BLaER1 (cell line): ENCODE data around the gene HIVEP3.
"Not testable (repeated sequence)": the region's sequence is repeated elsewhere in the genome, so short reads cannot be mapped to it uniquely, and the experiment has no call there.

ENCODE experiments used
- H3K27ac ChIP-seq: shearing (Covaris generic); formaldehyde crosslinking; 2 replicates; pipeline ENCODE4 v1.8.1; 2022
- H3K27me3 ChIP-seq: shearing (Covaris generic); formaldehyde crosslinking; 2 replicates; pipeline ENCODE4 v1.8.1; 2022
- H3K36me3 ChIP-seq: shearing (Covaris generic); formaldehyde crosslinking; 2 replicates; pipeline ENCODE4 v1.8.1; 2022
- H3K4me1 ChIP-seq: shearing (Covaris generic); formaldehyde crosslinking; 2 replicates; pipeline ENCODE4 v1.8.1; 2022
- H3K4me2 ChIP-seq: shearing (Covaris generic); formaldehyde crosslinking; 2 replicates; pipeline ENCODE4 v1.8.1; 2022
- H3K4me3 ChIP-seq: shearing (Covaris generic); formaldehyde crosslinking; 2 replicates; pipeline ENCODE4 v1.8.1; 2022
- H3K9ac ChIP-seq: shearing (Covaris generic); formaldehyde crosslinking; 2 replicates; pipeline ENCODE4 v1.8.1; 2022
- H3K9me3 ChIP-seq: shearing (Covaris generic); formaldehyde crosslinking; 2 replicates; pipeline ENCODE4 v1.8.1; 2022
- H4K20me1 ChIP-seq: shearing (Covaris generic); formaldehyde crosslinking; 2 replicates; pipeline ENCODE4 v1.8.1; 2022
- Cebpa-rat ChIP-seq: shearing (Covaris generic); IDR thresholded peaks from 2 replicates; pipeline ENCODE4 v1.8.1; 2022

The HIVEP3 gene

GRCh38 chr1:41566274-41566885 is 352.3 kb downstream of the HIVEP3 start:
- Histone ChIP-seq H3K27me3 (no peaks in the 10 kb centered on the region), H3K36me3 (no peaks in the 10 kb centered on the region), H3K27ac (no peak overlapping the region), H3K4me3 (no peak overlapping the region), H3K9me3 (no peaks in the 10 kb centered on the region), H3K9ac (no peak overlapping the region), H3K4me1 (peaks cover 24% of the 10 kb centered on the region), H4K20me1 (no peaks in the 10 kb centered on the region), H3K4me2 (peak overlapping the region; percentile 41)
- TF ChIP-seq Cebpa-rat: no peak

DNA sequence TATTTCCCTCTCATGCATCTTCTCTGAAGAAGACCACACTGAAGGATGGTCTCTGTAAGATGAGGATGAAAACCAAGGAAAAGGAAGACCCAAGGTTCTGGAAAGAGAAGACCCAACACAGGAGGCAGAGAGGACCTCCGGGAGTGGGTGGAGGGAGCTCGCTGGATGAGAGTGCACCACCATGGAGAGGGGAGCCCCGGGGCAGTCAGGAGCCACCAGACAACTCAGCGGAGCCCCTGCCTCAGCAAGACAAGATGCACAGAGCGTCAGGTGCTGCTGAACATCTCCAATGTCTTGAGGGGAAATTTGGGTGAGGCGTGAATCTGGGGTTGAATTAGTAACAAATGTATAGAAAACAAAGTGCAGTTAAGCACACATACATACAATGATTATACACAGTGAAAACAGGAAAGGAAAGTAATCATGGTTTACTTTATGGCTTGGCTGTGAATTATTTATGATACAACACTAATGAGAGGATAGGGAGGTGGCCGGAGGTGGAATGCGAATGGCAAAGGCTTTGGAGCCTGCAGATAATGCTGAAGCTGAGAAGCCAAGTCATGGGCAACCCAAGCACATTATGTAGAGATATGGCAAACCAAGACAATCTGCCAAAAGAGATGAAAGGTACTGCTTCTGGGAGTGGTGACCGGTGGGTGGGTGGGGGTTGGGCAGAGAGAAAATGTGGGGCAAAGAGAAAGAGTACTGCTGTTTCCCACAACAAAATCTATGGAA is 353.8 kb downstream of the HIVEP3 start:
- Histone ChIP-seq H3K4me2 (no peak overlapping the region), H3K27ac (no peak overlapping the region), H3K9ac (no peak overlapping the region), H3K36me3 (no peaks in the 10 kb centered on the region), H3K9me3 (no peaks in the 10 kb centered on the region), H3K4me1 (peaks cover 24% of the 10 kb centered on the region), H3K4me3 (no peak overlapping the region), H4K20me1 (no peaks in the 10 kb centered on the region), H3K27me3 (no peaks in the 10 kb centered on the region)
- no peak for TF ChIP-seq Cebpa-rat

GRCh38 chr1:41562328-41562727 is 356.4 kb downstream of the HIVEP3 start:
- Histone ChIP-seq H3K4me1 (peaks cover 24% of the 10 kb centered on the region), H3K27ac (no peak overlapping the region), H4K20me1 (no peaks in the 10 kb centered on the region), H3K36me3 (no peaks in the 10 kb centered on the region), H3K9me3 (peaks cover under 1% of the 10 kb centered on the region; the same call in 1 of the 2 replicates), H3K4me3 (no peak overlapping the region), H3K27me3 (no peaks in the 10 kb centered on the region), H3K4me2 (no peak overlapping the region), H3K9ac (no peak overlapping the region)
- no peak for TF ChIP-seq Cebpa-rat

DNA sequence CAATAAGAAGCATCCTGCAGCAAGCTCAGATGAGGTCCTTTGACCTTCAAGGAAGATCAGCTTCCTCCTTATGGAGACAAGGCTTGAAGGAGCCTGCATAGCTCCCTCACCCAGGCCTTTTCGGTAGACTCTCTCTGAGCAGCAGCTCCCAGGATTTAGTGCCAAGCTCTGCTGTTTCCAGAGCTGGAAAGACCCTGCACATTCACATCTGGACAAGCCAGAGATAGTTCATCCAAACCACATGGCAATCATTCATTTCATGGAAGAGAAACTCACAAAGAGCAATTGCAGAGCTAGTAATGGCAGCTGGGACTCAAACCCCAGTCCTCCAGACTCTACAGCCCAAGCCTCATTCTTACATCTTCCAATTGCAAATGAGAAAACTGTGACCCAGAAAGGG is 357.8 kb downstream of the HIVEP3 start:
- TF ChIP-seq Cebpa-rat: no peak
- no peak overlapping the region for H3K9ac ChIP-seq
- H3K27ac ChIP-seq: no peak overlapping the region
- no peak overlapping the region for H3K4me2 ChIP-seq
- 0 out of 2 replicates have a peak, but pooled peaks cover under 1% of the 10 kb centered on the region for H3K36me3 ChIP-seq
- H3K4me3 ChIP-seq: no peak overlapping the region
- peaks cover 11% of the 10 kb centered on the region for H3K4me1 ChIP-seq
- H3K9me3 ChIP-seq: peaks cover 8% of the 10 kb centered on the region
- no peaks in the 10 kb centered on the region for H4K20me1 ChIP-seq
- H3K27me3 ChIP-seq: no peaks in the 10 kb centered on the region

- H3K9ac ChIP-seq: no peak overlapping the region
- no peaks in the 10 kb centered on the region for H3K27me3 ChIP-seq
- H3K27ac ChIP-seq: no peak overlapping the region
- no peak overlapping the region for H3K4me2 ChIP-seq
- H4K20me1 ChIP-seq: no peaks in the 10 kb centered on the region
- H3K9me3 ChIP-seq: peaks cover 8% of the 10 kb centered on the region
- H3K4me1 ChIP-seq: peaks cover 11% of the 10 kb centered on the region
- H3K36me3 ChIP-seq: 0 out of 2 replicates have a peak, but pooled peaks cover 5% of the 10 kb centered on the region
- no peak overlapping the region for H3K4me3 ChIP-seq
- no peak for TF ChIP-seq Cebpa-rat
These were observed 358.2 kb downstream of the HIVEP3 start for GRCh38 chr1:41560496-41560895.

GRCh38 chr1:41559331-41559730 is 359.4 kb downstream of the HIVEP3 start:
- H3K9ac ChIP-seq: no peak overlapping the region
- no peak overlapping the region for H3K27ac ChIP-seq
- no peaks in the 10 kb centered on the region for H4K20me1 ChIP-seq
- TF ChIP-seq Cebpa-rat: no peak
- peaks cover 11% of the 10 kb centered on the region for H3K4me1 ChIP-seq
- H3K4me3 ChIP-seq: no peak overlapping the region
- 0 out of 2 replicates have a peak, but pooled peaks cover 6% of the 10 kb centered on the region for H3K36me3 ChIP-seq
- H3K9me3 ChIP-seq: peaks cover 8% of the 10 kb centered on the region
- H3K27me3 ChIP-seq: no peaks in the 10 kb centered on the region
- no peak overlapping the region for H3K4me2 ChIP-seq

DNA sequence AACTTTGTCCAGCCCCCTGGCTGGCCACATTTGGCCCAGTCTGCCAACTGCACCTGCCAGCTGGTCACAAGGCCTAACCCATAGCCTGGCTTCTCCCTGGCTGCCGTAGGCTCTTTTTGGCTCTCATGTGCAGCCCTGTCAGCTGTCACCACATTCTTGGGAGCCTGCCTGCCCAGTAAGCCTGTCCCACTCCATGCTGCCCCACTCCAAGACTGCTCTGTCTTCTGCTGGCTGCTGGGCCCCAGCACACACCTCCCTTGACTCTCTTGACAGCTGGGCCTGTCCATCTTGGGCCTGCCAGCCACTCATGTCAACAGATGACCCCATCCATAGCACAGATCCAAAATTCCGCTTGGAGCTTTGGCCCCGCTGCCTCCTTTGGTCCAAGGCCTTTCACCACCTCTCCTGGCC is 360.0 kb downstream of the HIVEP3 start:
- no peaks in the 10 kb centered on the region for H3K27me3 ChIP-seq
- H3K9me3 ChIP-seq: peaks cover 8% of the 10 kb centered on the region
- H3K4me1 ChIP-seq: peaks cover 9% of the 10 kb centered on the region
- H3K4me2 ChIP-seq: no peak overlapping the region
- H4K20me1 ChIP-seq: no peaks in the 10 kb centered on the region
- H3K4me3 ChIP-seq: no peak overlapping the region
- 0 out of 2 replicates have a peak, but pooled peaks cover 6% of the 10 kb centered on the region for H3K36me3 ChIP-seq
- no peak overlapping the region for H3K9ac ChIP-seq
- no peak for TF ChIP-seq Cebpa-rat
- H3K27ac ChIP-seq: no peak overlapping the region

- no peak overlapping the region for H3K4me2 ChIP-seq
- no peaks in the 10 kb centered on the region for H4K20me1 ChIP-seq
- H3K9ac ChIP-seq: no peak overlapping the region
- no peaks in the 10 kb centered on the region for H3K27me3 ChIP-seq
- no peak for TF ChIP-seq Cebpa-rat
- peaks cover under 1% of the 10 kb centered on the region for H3K4me1 ChIP-seq
- H3K9me3 ChIP-seq: peaks cover 8% of the 10 kb centered on the region
- no peak overlapping the region for H3K4me3 ChIP-seq
- 0 out of 2 replicates have a peak, but pooled peaks cover 6% of the 10 kb centered on the region for H3K36me3 ChIP-seq
- no peak overlapping the region for H3K27ac ChIP-seq
These were observed 360.8 kb downstream of the HIVEP3 start for GRCh38 chr1:41557751-41558455.

- not testable (repeated sequence) for H3K4me1 ChIP-seq, H3K27me3 ChIP-seq, H3K27ac ChIP-seq, H4K20me1 ChIP-seq, H3K9me3 ChIP-seq, H3K36me3 ChIP-seq, H3K4me3 ChIP-seq, H3K9ac ChIP-seq, H3K4me2 ChIP-seq
These were observed 364.0 kb downstream of the HIVEP3 start for GRCh38 chr1:41554746-41555145.
